Measurements from ENCODE around the gene NCKIPSD.

GRCh38 chr3:48660800-48661400 lies 24.8 kb downstream of the NCKIPSD start:
- TF ChIP-seq CTCF (IDR thresholded peaks at IDR 0.05) (no peak), EP300 (IDR thresholded peaks at IDR 0.05) (no peak)

Data from tibial nerve (tissue), 4 donors.